A673 (cell line): ENCODE measurements around the gene SLC25A11.

Source experiments
- EZH2 ChIP-seq: fragments of 200-600 bp; sonication (generic); IDR thresholded peaks from 2 replicates; pipeline ENCODE4 v1.6.1; 2017; ENCODE audit warnings: borderline replicate concordance, low read depth, mild to moderate bottlenecking, mixed read lengths, antibody characterized with exemption, low read length; ENCODE audit not compliant: poor library complexity, severe bottlenecking
- TF ChIP-seq, protein P1 (sequence below): fragments of 300-800, 200-600 bp; sonication (generic); conservative IDR thresholded peaks from 2 replicates; pipeline ENCODE4 v1.5.1; 2017; ENCODE audit warnings: low read depth, mild to moderate bottlenecking, antibody characterized with exemption, low read length, moderate library complexity, mixed read lengths

DNA sequence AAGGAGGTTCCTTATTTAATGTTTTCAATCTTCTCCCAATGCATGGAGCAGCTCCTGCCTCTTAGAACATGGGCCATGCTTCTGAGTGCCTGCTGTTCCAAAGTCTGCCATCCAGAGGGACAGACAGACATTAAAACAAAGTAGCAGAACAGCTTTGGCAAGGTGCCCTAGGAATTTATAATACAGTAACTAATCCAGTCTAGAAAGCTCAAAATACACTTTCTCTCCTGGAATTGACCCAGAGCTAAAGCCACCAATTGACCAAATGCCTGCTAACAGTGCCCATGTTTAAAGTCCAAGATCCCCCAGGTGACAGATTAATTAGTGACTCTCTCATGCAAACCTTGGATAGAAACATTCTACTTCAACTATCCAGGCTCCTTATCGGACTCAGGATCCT, 25.9 kb downstream of the SLC25A11 start:
- TF ChIP-seq, protein P1, sequence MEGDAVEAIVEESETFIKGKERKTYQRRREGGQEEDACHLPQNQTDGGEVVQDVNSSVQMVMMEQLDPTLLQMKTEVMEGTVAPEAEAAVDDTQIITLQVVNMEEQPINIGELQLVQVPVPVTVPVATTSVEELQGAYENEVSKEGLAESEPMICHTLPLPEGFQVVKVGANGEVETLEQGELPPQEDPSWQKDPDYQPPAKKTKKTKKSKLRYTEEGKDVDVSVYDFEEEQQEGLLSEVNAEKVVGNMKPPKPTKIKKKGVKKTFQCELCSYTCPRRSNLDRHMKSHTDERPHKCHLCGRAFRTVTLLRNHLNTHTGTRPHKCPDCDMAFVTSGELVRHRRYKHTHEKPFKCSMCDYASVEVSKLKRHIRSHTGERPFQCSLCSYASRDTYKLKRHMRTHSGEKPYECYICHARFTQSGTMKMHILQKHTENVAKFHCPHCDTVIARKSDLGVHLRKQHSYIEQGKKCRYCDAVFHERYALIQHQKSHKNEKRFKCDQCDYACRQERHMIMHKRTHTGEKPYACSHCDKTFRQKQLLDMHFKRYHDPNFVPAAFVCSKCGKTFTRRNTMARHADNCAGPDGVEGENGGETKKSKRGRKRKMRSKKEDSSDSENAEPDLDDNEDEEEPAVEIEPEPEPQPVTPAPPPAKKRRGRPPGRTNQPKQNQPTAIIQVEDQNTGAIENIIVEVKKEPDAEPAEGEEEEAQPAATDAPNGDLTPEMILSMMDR, result no peak
- no peak for TF ChIP-seq EZH2
